ENCODE measurements around the gene NHLRC4. TPM values are rescaled to one million over a fixed set of nuclear protein-coding genes. Genes with fewer than 3 reads are reported as not detected.

Gene NHLRC4
- total and polyA plus RNA-seq, 2 of the 13 experiments (the other 11 are each of a cell fraction or from before 2014, with no cell fraction given): 0.40 to 0.59 TPM

- TF ChIP-seq ZBTB14 (CRISPR knock-in tag; IDR thresholded peaks at IDR 0.05) (0 out of 2 replicates have a peak, but pooled peaks have one; percentile 53), MTF1 (CRISPR knock-in tag; IDR thresholded peaks at IDR 0.05) (peak; percentile 58; the same call in 1 of the 2 replicates), HDAC1 (CRISPR knock-in tag; IDR thresholded peaks at IDR 0.05) (peak; percentile 80), HMGXB3 (CRISPR knock-in tag; IDR thresholded peaks at IDR 0.05; ENCODE audit: borderline replicate concordance) (no peak), XRCC5 (optimal IDR thresholded peaks at IDR 0.05; ENCODE audit: low read length) (no peak), MATR3 (CRISPR knock-in tag; IDR thresholded peaks at IDR 0.05) (no peak), AHDC1 (CRISPR knock-in tag; IDR thresholded peaks at IDR 0.05; ENCODE audit: borderline replicate concordance) (no peak), PLSCR1 (CRISPR knock-in tag; IDR thresholded peaks at IDR 0.05; ENCODE audit: borderline replicate concordance) (no peak), EEA1 (CRISPR knock-in tag; IDR thresholded peaks at IDR 0.05; ENCODE audit: borderline replicate concordance) (peak; percentile 79; the same call in 1 of the 2 replicates), ZFP82 (CRISPR knock-in tag; IDR thresholded peaks at IDR 0.05; ENCODE audit: borderline replicate concordance) (no peak; the same call in 1 of the 2 replicates), ZNF496 (CRISPR knock-in tag; IDR thresholded peaks at IDR 0.05; ENCODE audit: insufficient replicate concordance) (no peak), ZBTB43 (CRISPR knock-in tag; conservative IDR thresholded peaks at IDR 0.05) (peak; percentile 18; the same call in 1 of the 2 replicates), ESRRA (CRISPR knock-in tag; IDR thresholded peaks at IDR 0.05; ENCODE audit: low read depth) (peak; percentile 23; the same call in 1 of the 2 replicates)
These were observed 39.5 kb upstream of the NHLRC4 start, which contains the start of gene CAPN15 (continued) for GRCh38 chr16:527015-527903.
